GM21737 (cell line): ENCODE results near the gene CAMK1D.

Experiments
- ATAC-seq: cut with Tn5 transposase; IDR thresholded peaks from one replicate; pipeline ENCODE4 v1.9.1; 2021; ENCODE audit warnings: mild to moderate bottlenecking, moderate library complexity; ENCODE audit not compliant: unreplicated experiment

The CAMK1D gene

DNA sequence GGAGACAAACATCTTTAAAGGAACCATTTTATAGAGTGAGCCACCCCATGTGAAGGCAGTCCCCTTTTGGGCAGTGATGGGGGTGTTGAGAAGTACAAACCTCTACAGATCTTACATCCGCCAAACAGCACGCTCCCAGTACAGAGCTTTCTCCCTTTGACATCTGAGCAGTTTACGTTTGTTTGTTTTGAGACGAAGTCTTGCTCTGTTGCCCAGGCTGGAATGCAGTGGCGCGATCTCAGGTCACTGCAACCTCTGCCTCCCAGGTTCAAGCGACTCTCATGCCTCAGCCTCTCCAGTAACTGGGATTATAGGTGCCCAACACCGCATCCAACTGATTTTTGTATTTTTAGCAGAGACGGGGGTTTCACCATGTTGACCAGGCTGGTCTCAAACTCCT, 523.2 kb downstream of the CAMK1D start:
- ATAC-seq = no peak

- ATAC-seq = no peak
Observed at GRCh38 chr10:12873172-12873571, 523.8 kb downstream of the CAMK1D start.

DNA sequence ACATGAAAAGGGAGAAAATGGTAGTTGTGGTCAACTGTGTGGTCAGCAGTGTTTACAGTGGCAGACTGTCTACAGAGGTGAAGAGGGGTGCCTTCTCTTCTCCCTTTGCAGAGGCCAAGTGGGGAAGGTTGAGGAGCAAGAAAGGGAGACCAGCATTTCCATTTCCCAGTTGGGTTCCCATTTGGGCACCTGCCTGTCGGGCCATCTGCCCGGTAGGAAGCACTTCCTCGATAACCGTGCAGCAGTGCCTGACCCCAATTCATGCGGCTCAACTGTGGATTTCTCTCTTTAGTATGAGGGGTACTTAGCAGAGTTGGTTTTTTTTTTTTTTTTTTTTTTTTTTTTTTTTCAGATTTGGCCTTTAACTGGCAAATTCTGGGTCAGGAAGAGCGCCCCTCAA, 525.2 kb downstream of the CAMK1D start:
- ATAC-seq = no peak

GRCh38 chr10:12875100-12875499, 525.8 kb downstream of the CAMK1D start:
- no peak for ATAC-seq

GRCh38 chr10:12876266-12876665, 526.9 kb downstream of the CAMK1D start:
- ATAC-seq = no peak

DNA sequence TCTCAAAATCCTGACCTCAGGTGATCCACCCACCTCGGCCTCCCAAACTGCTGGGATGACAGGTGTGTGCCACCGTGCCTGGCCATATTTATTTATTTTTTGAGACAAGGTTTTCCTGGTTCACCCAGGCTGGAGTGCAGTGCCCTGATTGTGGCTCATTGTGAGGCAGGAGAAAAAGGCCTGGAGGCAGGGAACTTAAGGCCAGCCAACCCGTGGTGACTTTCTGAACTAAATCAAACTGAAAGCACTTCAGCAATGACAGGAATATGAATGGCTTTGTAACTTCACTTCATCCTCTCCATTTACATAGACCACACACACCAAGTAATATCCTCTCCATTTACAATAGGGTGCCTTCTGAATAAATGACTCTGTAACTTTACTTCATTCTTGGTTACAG, 527.8 kb downstream of the CAMK1D start:
- ATAC-seq = no peak

DNA sequence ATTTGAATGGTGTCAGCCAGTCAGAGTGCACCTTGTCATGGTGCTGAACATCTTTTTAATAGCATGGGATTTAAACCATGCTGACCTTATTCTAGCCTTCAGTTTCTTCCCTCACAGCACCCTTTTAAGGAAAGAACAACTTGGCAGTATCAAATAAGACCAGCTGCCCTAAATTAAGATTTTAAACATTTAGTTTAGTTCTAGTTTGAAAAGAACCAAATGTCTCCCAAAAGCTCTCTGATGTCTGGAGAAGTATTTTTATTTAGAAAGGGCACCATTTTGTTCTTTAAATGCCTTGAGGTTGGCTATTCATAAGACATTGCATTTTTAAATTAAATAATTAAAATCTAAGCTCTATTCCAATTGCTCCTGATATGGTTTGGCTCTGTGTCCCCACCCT, 531.1 kb downstream of the CAMK1D start:
- ATAC-seq = no peak

GRCh38 chr10:12884851-12885250, 535.5 kb downstream of the CAMK1D start:
- ATAC-seq = no peak
